CMK (cell line): ENCODE measurements around the gene MTCL1.

Experiments
- DNase-seq: peaks from one replicate; pipeline ENCODE4 v3.0.0-alpha.2; 2010; ENCODE audit warnings: low read depth

MTCL1 gene

GRCh38 chr18:8794156-8794933, 89.0 kb downstream of the MTCL1 start:
- no peak for DNase-seq

DNA sequence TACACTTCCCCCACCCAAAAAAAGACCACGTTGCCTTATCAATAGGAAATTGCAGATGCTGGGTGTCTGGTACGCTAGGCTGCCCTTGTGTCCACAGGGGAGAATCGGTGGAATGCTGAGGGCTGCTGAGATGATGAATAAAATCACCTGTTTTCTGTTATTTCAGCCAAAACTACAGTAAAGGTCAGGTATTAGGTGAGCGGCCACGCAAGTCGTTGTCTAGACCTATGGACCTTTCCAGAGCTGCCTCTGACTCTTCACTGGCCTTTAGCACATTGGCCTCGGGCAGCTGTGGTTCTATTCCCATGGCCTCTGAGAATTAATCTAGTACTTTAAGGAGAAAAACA, 89.6 kb downstream of the MTCL1 start:
- DNase-seq, result no peak

- no peak for DNase-seq
Measured at GRCh38 chr18:8795586-8796325, 90.4 kb downstream of the MTCL1 start.

- no peak for DNase-seq
Measured at GRCh38 chr18:8797206-8797605, 91.8 kb downstream of the MTCL1 start.

DNA sequence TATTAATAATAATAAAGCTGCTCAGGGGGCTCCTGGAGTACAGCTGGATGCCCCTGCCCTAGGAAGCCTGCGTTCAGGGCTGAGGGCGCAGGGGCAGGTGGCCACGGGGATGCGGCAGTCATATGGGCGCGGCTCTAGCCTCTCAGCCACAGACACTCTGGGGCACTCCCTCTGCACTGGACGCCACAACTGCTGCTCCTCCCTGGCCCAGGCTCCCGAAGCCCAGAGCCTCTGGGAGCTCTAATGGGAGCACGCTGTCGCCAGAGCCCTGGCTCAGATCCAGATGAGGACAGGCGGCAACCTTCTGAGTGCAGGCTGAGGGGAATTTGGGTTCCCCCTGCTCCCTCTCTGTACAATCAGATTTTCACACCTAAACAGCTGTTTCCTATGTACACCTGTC, 93.6 kb downstream of the MTCL1 start:
- DNase-seq, result no peak

- DNase-seq, result no peak
Measured at GRCh38 chr18:8799596-8800441, 94.5 kb downstream of the MTCL1 start.

GRCh38 chr18:8800445-8800844, 95.1 kb downstream of the MTCL1 start:
- no peak for DNase-seq

DNA sequence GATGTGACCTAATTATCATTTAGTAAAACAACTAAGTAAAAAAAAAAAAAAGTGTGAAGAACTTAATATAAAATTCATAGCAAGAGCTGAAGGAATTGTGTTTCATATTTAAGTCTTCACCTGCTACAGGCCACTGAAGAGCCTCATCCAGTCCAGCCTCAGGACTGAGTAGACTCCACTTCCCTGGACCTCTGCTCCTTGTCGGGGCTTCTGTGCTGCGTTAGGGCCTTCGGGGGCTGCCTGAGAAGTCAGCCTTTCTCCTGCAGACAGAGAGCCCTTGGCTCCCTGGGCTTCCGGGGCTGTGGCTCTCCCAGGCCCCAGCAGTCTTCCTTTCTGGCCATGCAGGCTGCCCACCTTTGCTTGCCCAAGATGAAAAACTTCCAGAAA, 95.5 kb downstream of the MTCL1 start:
- no peak for DNase-seq

- no peak for DNase-seq
Measured at GRCh38 chr18:8801263-8801901, 96.0 kb downstream of the MTCL1 start.

GRCh38 chr18:8802017-8802672, 96.8 kb downstream of the MTCL1 start:
- no peak for DNase-seq

- no peak for DNase-seq
Measured at GRCh38 chr18:8803063-8803795, 97.9 kb downstream of the MTCL1 start.

GRCh38 chr18:8803957-8804356, 98.6 kb downstream of the MTCL1 start:
- DNase-seq, result no peak

GRCh38 chr18:8805552-8805951, 100.2 kb downstream of the MTCL1 start:
- DNase-seq, result no peak

- no peak for DNase-seq
Measured at GRCh38 chr18:8806100-8806797, 100.9 kb downstream of the MTCL1 start.

- DNase-seq, result no peak
Measured at GRCh38 chr18:8806798-8807487, 101.6 kb downstream of the MTCL1 start.

- no peak for DNase-seq
Measured at GRCh38 chr18:8807488-8807805, 102.1 kb downstream of the MTCL1 start.

- DNase-seq, result no peak
Measured at GRCh38 chr18:8808001-8808400, 102.6 kb downstream of the MTCL1 start.

GRCh38 chr18:8809514-8809913, 104.2 kb downstream of the MTCL1 start:
- DNase-seq, result no peak

DNA sequence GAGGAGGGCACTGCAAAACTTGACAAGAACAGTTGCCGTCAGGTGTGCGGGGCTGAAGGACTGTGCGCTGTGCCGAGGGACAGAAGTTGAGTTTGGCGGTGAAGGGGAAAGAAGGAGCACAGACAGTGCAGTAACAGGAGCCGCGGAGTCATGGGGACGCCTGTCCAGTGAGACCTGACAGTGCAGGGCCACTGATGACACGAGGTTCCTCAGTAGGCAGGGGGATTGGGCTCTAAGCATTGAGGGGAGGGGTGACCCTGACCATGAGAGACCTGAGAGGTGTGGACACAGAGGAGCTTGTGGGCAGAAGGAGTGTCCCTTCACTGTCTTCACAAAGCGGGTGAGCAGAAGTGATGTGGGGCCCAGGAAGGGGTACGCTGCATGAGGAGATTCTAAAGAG, 104.8 kb downstream of the MTCL1 start:
- DNase-seq, result no peak

DNA sequence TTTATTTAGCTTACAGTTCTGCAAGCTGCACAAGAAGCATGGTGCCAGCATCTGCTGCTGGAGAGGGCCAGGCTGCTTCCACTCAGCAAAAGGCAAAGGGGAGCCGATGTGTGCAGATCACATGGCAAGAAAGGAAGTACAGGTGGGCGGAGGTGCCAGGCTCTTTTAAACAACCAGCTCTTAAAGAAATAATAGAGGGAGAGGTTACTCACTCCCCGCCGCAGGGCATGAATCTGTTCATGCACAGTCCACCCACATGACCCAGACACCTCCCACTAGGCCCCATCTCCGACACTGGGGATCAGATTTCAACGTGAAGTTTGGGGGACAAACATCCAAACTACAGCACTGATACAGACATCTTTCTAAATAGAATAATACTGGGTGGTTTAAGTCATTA, 105.8 kb downstream of the MTCL1 start:
- DNase-seq, result no peak
